Heart left ventricle (tissue), 16 donors: Measurements from ENCODE around the gene PCSK6. TPM values are rescaled to one million over a fixed set of nuclear protein-coding genes. Genes with fewer than 3 reads are reported as not detected.

Experiments
- ATAC-seq, 4 donors: fragments of 200-7000 bp; cut with Tn5 transposase; one replicate each; pipeline ENCODE4 v1.9.1; 2020 to 2022; ENCODE audit warnings: moderate library complexity in 4 of 4, mild to moderate bottlenecking in 3 of 4, moderate number of reproducible peaks in 1 of 4
- DNase-seq, 5 donors: peaks; one replicate each; pipeline ENCODE4 v3.0.0-alpha.2; 2020
- H3K27ac ChIP-seq, 12 donors: fragments of 200-600 bp; sonication (generic) in 4 of 12; one replicate each; pipeline versions ENCODE4 v1.5.0 to v1.8.0; 2016 to 2022; ENCODE audit warnings: mild to moderate bottlenecking in 2 of 12
- H3K27me3 ChIP-seq, 9 donors: fragments of 200-600 bp; sonication (generic) in 2 of 9; one replicate each; pipeline versions ENCODE4 v1.5.1 to v1.8.0; 2016 to 2022; ENCODE audit warnings: mild to moderate bottlenecking in 3 of 9
- H3K36me3 ChIP-seq, 9 donors: fragments of 200-600 bp; sonication (generic) in 2 of 9; one replicate each; pipeline versions ENCODE4 v1.5.0 to v1.8.0; 2018 to 2022; ENCODE audit warnings: mild to moderate bottlenecking in 2 of 9
- H3K4me1 ChIP-seq, 12 donors: fragments of 200-600 bp; sonication (generic) in 4 of 12; one replicate each; pipeline versions ENCODE4 v1.5.0 to v1.8.0; 2016 to 2022; ENCODE audit warnings: mild to moderate bottlenecking in 3 of 12
- H3K4me3 ChIP-seq, 12 donors: fragments of 200-600 bp; sonication (generic) in 4 of 12; one replicate each; pipeline versions ENCODE4 v1.5.0 to v1.8.0; 2017 to 2022; ENCODE audit warnings: mild to moderate bottlenecking in 9 of 12, moderate library complexity in 4 of 12
- H3K9me3 ChIP-seq, 12 donors: fragments of 200-600 bp; sonication (generic) in 4 of 12; one replicate each; pipeline versions ENCODE4 v1.5.0 to v1.8.0; 2016 to 2022; ENCODE audit warnings: mild to moderate bottlenecking in 1 of 12
- CTCF ChIP-seq, 12 donors: fragments of 200-600 bp; sonication (generic) in 4 of 12; IDR thresholded peaks; one replicate each; pipeline versions ENCODE4 v1.5.0 to v1.8.0; 2018 to 2022; ENCODE audit warnings: antibody characterized with exemption in 12 of 12, mild to moderate bottlenecking in 5 of 12
- POLR2A ChIP-seq, 2 donors: fragments of 450-650 bp; IDR thresholded peaks; one replicate each; pipeline ENCODE4 v1.6.1; 2017; ENCODE audit warnings: antibody characterized with exemption in 2 of 2, mild to moderate bottlenecking in 2 of 2, moderate library complexity in 2 of 2
- WGBS, 4 donors: extraction: QIAGEN DNeasy Blood & Tissue Kit in 2 of 4; methylation state at CpG; one replicate each; pipeline versions ENCODE4 v1.1.5 to v1.1.7; 2013 to 2018; 5-methylcytosine and 5-hydroxymethylcytosine counted together
- intact Hi-C, 10 donors: fragments of 100-400 bp; cut with DNase I; formaldehyde crosslinking; loops; one replicate each; pipeline versions ENCODE4 v1.11.1 to v1.14.2; 2022
- polyA plus RNA-seq, 2 donors: library from polyadenylated mRNA; stranded (reverse); fragments of 200-250 nt; gene quantifications; one replicate each; pipeline ENCODE4 v1.2.3, GENCODE V29; 2013
- total RNA-seq, 9 donors: library from RNA; depleted of rRNA in 2 of 9; stranded (reverse); fragments of >200 nt in 2 of 9; fragmentation: NEBNext Ultra II Directional in 3 of 9; extraction: Animal tissue kit (Norgen Biotek cat#: 25700) in 3 of 9; gene quantifications; one replicate each; pipeline versions ENCODE4 v1.1.0 to v1.2.4, GENCODE V29; 2016 to 2023
- donor health status: ischemic (EF 13 %, LVEDD 7.1; RV severe dilation, severe dysfunction).
- donor health status: healthy with polysubstance abuse.
- donor health status: DM: no; HTN: yes; CAD: no.
- donor health status: DM: no; HTN: no; CAD: no.
- donor health status: ischemic (EF 25% LVEDD 6.9; RV normal size, moderate dysfunction).
- donor health status: ischemic (EF 25% LVEDD 5.7; RV mildly dilated, moderate dysfunction).
- donor health status: healthy.
- donor health status: DM: yes; HTN: yes; CAD: no.
- donor health status: ischemic (EF 35%, LVEDD 5.7; RV mildly dilated, moderate dysfunction).
- donor health status: nonischemic (EF 11% LVEDD 7.7; RV severe dilation, severe dysfunction).
- donor health status: DM: yes; HTN: yes; CAD: no.
- donor health status: PGD.
- donor health status: ischemic (EF 29% LVEDD 5.4; RV normal size, mild dysfunction).
- donor health status: nonischemic (EF 23%, LVEDD 6.1; RV moderate dilation, normal function).

Gene PCSK6
- total and polyA plus RNA-seq, 11 donors, result 7.3 to 41.7 (median 22.3) TPM

GRCh38 chr15:101490922-101491733, 1.6 kb upstream of the PCSK6 start:
- TF ChIP-seq POLR2A (IDR thresholded peaks at IDR 0.05) (no peak), CTCF (IDR thresholded peaks at IDR 0.05) (no peak)
- no peak overlapping the region for H3K27ac ChIP-seq
- intact Hi-C loops, result loop anchor here in 4 of 10 donors (5.0 to 10.0 kb wide), 4 partner anchors 46 to 186 kb away; no protein-coding TSS in a partner anchor
- no peaks in the 10 kb centered on the region for H3K36me3 ChIP-seq
- peaks cover 0 to 25% (median 6%) of the 10 kb centered on the region in 12 donors for H3K4me1 ChIP-seq
- DNase-seq (no peak), ATAC-seq (no peak)
- peaks cover 0 to 47% (median 0%) of the 10 kb centered on the region in 9 donors for H3K27me3 ChIP-seq
- H3K9me3 ChIP-seq, result no peaks in the 10 kb centered on the region
- WGBS, 4 donors, result 85 to 97% (median 91%) methylated on average over 14 to 16 of the region's 16 CpGs
- H3K4me3 ChIP-seq, result no peak overlapping the region

- Histone ChIP-seq H3K27ac (no peak overlapping the region), H3K36me3 (no peaks in the 10 kb centered on the region), H3K4me3 (peak overlapping the region in 1 of 12 donors; percentile 43), H3K9me3 (no peaks in the 10 kb centered on the region), H3K27me3 (peaks cover 0 to 42% (median 0%) of the 10 kb centered on the region in 9 donors), H3K4me1 (peaks cover 0 to 20% (median 3%) of the 10 kb centered on the region in 12 donors)
- TF ChIP-seq POLR2A (IDR thresholded peaks at IDR 0.05) (no peak), CTCF (IDR thresholded peaks at IDR 0.05) (no peak)
- DNase-seq (peak in 1 of 5 donors; percentile 2), ATAC-seq (no peak)
- intact Hi-C loops, result loop anchor here in 4 of 10 donors (5.0 to 10.0 kb wide), 4 partner anchors 46 to 186 kb away; no protein-coding TSS in a partner anchor
- 90 to 93% (median 92%) methylated on average over 13 to 15 of the region's 15 CpGs for WGBS, 4 donors
These were observed 943 bp upstream of the PCSK6 start for GRCh38 chr15:101490408-101490891.

- 0 to 1% (median 0%) methylated on average over 3 to 62 of the region's 62 CpGs for WGBS, 4 donors
- TF ChIP-seq POLR2A (IDR thresholded peaks at IDR 0.05) (no peak), CTCF (IDR thresholded peaks at IDR 0.05) (peak in 2 of 12 donors; percentile 12 to 16)
- intact Hi-C loops, result loop anchor here in 3 of 10 donors (5.0 to 10.0 kb wide), 3 partner anchors 42 to 127 kb away; no protein-coding TSS in a partner anchor
- Histone ChIP-seq H3K36me3 (no peaks in the 10 kb centered on the region), H3K4me1 (peaks cover 0 to 20% (median 3%) of the 10 kb centered on the region in 12 donors), H3K27ac (peak overlapping the region in 2 of 12 donors; percentile 9 to 47), H3K4me3 (peak overlapping the region in 8 of 12 donors; percentile 40 to 67 (median 53)), H3K9me3 (no peaks in the 10 kb centered on the region), H3K27me3 (peaks cover 0 to 39% (median 0%) of the 10 kb centered on the region in 9 donors)
- ATAC-seq, result peak in 3 of 4 donors; percentile 53 to 58 (median 56)
- peak in 3 of 5 donors; percentile 59 to 75 (median 69) for DNase-seq
These were observed 289 bp downstream of the PCSK6 start for GRCh38 chr15:101489237-101489598.
